RWPE2 (cell line): ENCODE measurements around the gene KLK10.
A peak's percentile ranks its signal among the peaks of the same experiment; 100 is the strongest.

Experiments
- ATAC-seq: fragments of 200-7000 bp; cut with Tn5 transposase; 3 replicates; pipeline ENCODE4 v1.9.1; 2021; ENCODE audit warnings: low read depth
- DNase-seq: peaks from one replicate; pipeline ENCODE4 v3.0.0-alpha.2; 2020; ENCODE audit warnings: low spot score
- H3K27ac ChIP-seq: fragments of 450-650 bp; 2 replicates; pipeline ENCODE4 v1.5.1; 2017; ENCODE audit warnings: mild to moderate bottlenecking; ENCODE audit not compliant: poor library complexity, severe bottlenecking
- H3K27me3 ChIP-seq: fragments of 250-450 bp; sonication (Bioruptor Pico); 2 replicates; pipeline ENCODE4 v1.5.1; 2021; ENCODE audit warnings: mild to moderate bottlenecking, moderate library complexity; ENCODE audit not compliant: insufficient read depth, poor library complexity, severe bottlenecking
- H3K36me3 ChIP-seq: fragments of 250-450 bp; sonication (Bioruptor Pico); 2 replicates; pipeline ENCODE4 v1.5.1; 2020; ENCODE audit warnings: low read depth, mild to moderate bottlenecking, moderate library complexity
- H3K4me1 ChIP-seq: fragments of 250-450 bp; sonication (Bioruptor Pico); 2 replicates; pipeline ENCODE4 v1.5.1; 2021; ENCODE audit warnings: mild to moderate bottlenecking, moderate library complexity; ENCODE audit not compliant: insufficient read depth, poor library complexity, severe bottlenecking
- H3K4me3 ChIP-seq: fragments of 250-450 bp; sonication (Bioruptor Pico); 2 replicates; pipeline ENCODE4 v1.5.1; 2021; ENCODE audit warnings: mild to moderate bottlenecking, moderate library complexity; ENCODE audit not compliant: severe bottlenecking
- H3K9me3 ChIP-seq: fragments of 250-450 bp; sonication (Bioruptor Pico); 2 replicates; pipeline ENCODE4 v1.5.1; 2021; ENCODE audit warnings: mild to moderate bottlenecking, moderate library complexity; ENCODE audit not compliant: severe bottlenecking
- CTCF ChIP-seq: fragments of 450-650 bp; IDR thresholded peaks from one replicate; pipeline ENCODE4 v1.5.1; 2017; ENCODE audit warnings: mild to moderate bottlenecking, moderate library complexity; ENCODE audit not compliant: poor library complexity, severe bottlenecking

KLK10 gene

GRCh38 chr19:50981587-50982146 lies 37.8 kb downstream of the KLK10 start:
- H3K27me3 ChIP-seq: peaks cover 16% of the 10 kb centered on the region
- peaks cover 7% of the 10 kb centered on the region for H3K4me1 ChIP-seq
- no peaks in the 10 kb centered on the region for H3K9me3 ChIP-seq
- H3K27ac ChIP-seq: no peak overlapping the region
- no peak overlapping the region for H3K4me3 ChIP-seq
- 0 out of 3 replicates have a peak, but pooled peaks have one; percentile 21 for ATAC-seq
- no peaks in the 10 kb centered on the region for H3K36me3 ChIP-seq
- no peak for TF ChIP-seq CTCF
- DNase-seq: no peak

GRCh38 chr19:50980208-50980607 lies 39.3 kb downstream of the KLK10 start:
- no peak for ATAC-seq
- no peak for DNase-seq
- H3K36me3 ChIP-seq: no peaks in the 10 kb centered on the region
- H3K4me1 ChIP-seq: peaks cover 11% of the 10 kb centered on the region
- no peak overlapping the region for H3K4me3 ChIP-seq
- no peak overlapping the region for H3K27ac ChIP-seq
- H3K27me3 ChIP-seq: peaks cover 11% of the 10 kb centered on the region
- no peak for TF ChIP-seq CTCF
- no peaks in the 10 kb centered on the region for H3K9me3 ChIP-seq

GRCh38 chr19:50979758-50980157 lies 39.8 kb downstream of the KLK10 start:
- no peak for DNase-seq
- Histone ChIP-seq H3K36me3 (no peaks in the 10 kb centered on the region), H3K9me3 (no peaks in the 10 kb centered on the region), H3K27me3 (peaks cover 7% of the 10 kb centered on the region), H3K4me3 (no peak overlapping the region), H3K27ac (no peak overlapping the region), H3K4me1 (peaks cover 11% of the 10 kb centered on the region)
- TF ChIP-seq CTCF: no peak
- no peak for ATAC-seq

- Histone ChIP-seq H3K36me3 (no peaks in the 10 kb centered on the region), H3K27me3 (no peaks in the 10 kb centered on the region), H3K27ac (no peak overlapping the region), H3K4me1 (peaks cover 11% of the 10 kb centered on the region), H3K9me3 (no peaks in the 10 kb centered on the region), H3K4me3 (no peak overlapping the region)
- DNase-seq: no peak
- ATAC-seq: peak; percentile 43; the same call in 1 of the 3 replicates
- TF ChIP-seq CTCF: no peak
These were observed 40.6 kb downstream of the KLK10 start for GRCh38 chr19:50978772-50979390.

- no peak for TF ChIP-seq CTCF
- DNase-seq (no peak), ATAC-seq (no peak)
- peaks cover 11% of the 10 kb centered on the region for H3K4me1 ChIP-seq
- H3K27me3 ChIP-seq: no peaks in the 10 kb centered on the region
- H3K9me3 ChIP-seq: no peaks in the 10 kb centered on the region
- no peak overlapping the region for H3K27ac ChIP-seq
- H3K4me3 ChIP-seq: no peak overlapping the region
- H3K36me3 ChIP-seq: no peaks in the 10 kb centered on the region
These were observed 41.9 kb downstream of the KLK10 start for GRCh38 chr19:50977626-50978025.
